Natural killer cell (primary cell): ENCODE data around the gene MYNN. TPM values are rescaled to one million over a fixed set of nuclear protein-coding genes. Genes with fewer than 3 reads are reported as not detected.

Source experiments
- ATAC-seq, 3 donors: fragments of 150-1000 bp in 2 of 3; fragments of 200-7000 bp in 1 of 3; cut with Tn5 transposase; 1 replicate in 1 of 3; 2 replicates in 2 of 3; pipeline ENCODE4 v1.10.0; 2021; ENCODE audit warnings: mild to moderate bottlenecking in 2 of 3, moderate library complexity in 2 of 3
- DNase-seq, 2 donors: peaks; one replicate each; pipeline versions ENCODE4 v3.0.0 to v3.0.0-alpha.2; 2013 to 2021; ENCODE audit warnings: mixed read lengths in 1 of 2
- H3K27ac ChIP-seq: one replicate; pipeline ENCODE4 v1.5.1; 2013; ENCODE audit warnings: mild to moderate bottlenecking, low read length
- H3K27me3 ChIP-seq: one replicate; pipeline ENCODE4 v1.6.1; 2013; ENCODE audit warnings: low read length; ENCODE audit not compliant: control insufficient read depth, insufficient read depth
- H3K36me3 ChIP-seq: one replicate; pipeline ENCODE4 v1.6.1; 2013; ENCODE audit warnings: low read length; ENCODE audit not compliant: control insufficient read depth, insufficient read depth
- H3K4me1 ChIP-seq: one replicate; pipeline ENCODE4 v1.6.1; 2013; ENCODE audit warnings: low read length; ENCODE audit not compliant: control insufficient read depth, insufficient read depth
- H3K4me3 ChIP-seq: one replicate; pipeline ENCODE4 v1.5.1; 2013; ENCODE audit warnings: low read length
- H3K9me3 ChIP-seq: one replicate; pipeline ENCODE4 v1.6.1; 2013; ENCODE audit warnings: low read length; ENCODE audit not compliant: control insufficient read depth, insufficient read depth
- H3K27ac Mint-ChIP-seq, 2 donors: one replicate each; pipeline ENCODE4 v1.8.0; 2022; ENCODE audit warnings: mild to moderate bottlenecking in 2 of 2, mixed read lengths in 2 of 2, moderate library complexity in 1 of 2
- H3K27me3 Mint-ChIP-seq, 2 donors: one replicate each; pipeline ENCODE4 v1.8.0; 2022; ENCODE audit warnings: low read depth in 2 of 2, mixed read lengths in 2 of 2
- H3K36me3 Mint-ChIP-seq: one replicate; pipeline ENCODE4 v1.8.0; 2022; ENCODE audit warnings: mixed read lengths
- H3K4me1 Mint-ChIP-seq, 2 donors: one replicate each; pipeline ENCODE4 v1.8.0; 2022; ENCODE audit warnings: mixed read lengths in 2 of 2
- H3K4me3 Mint-ChIP-seq: one replicate; pipeline ENCODE4 v1.8.0; 2022; ENCODE audit warnings: mild to moderate bottlenecking, moderate library complexity, mixed read lengths
- H3K9me3 Mint-ChIP-seq, 2 donors: one replicate each; pipeline ENCODE4 v1.8.0; 2022; ENCODE audit warnings: mixed read lengths in 2 of 2
- WGBS: methylation state at CpG from one replicate; pipeline ENCODE4 v1.1.7; 2013; ENCODE audit warnings: missing lambda C conversion rate; ENCODE audit not compliant: insufficient coverage; 5-methylcytosine and 5-hydroxymethylcytosine counted together
- intact Hi-C: fragments of 100-400 bp; cut with micrococcal nuclease; formaldehyde crosslinking; loops from one replicate; pipeline ENCODE4 v1.14.2; 2022
- total RNA-seq, 4 donors: library from RNA; stranded (reverse); fragments of 120-200 nt in 1 of 4; gene quantifications; one replicate each; pipeline versions ENCODE4 v1.2.3 to v1.2.4, GENCODE V29; 2013 to 2022
- TF ChIP-seq, protein P1 (sequence below): fragments of 200-600 bp; IDR thresholded peaks from one replicate; pipeline ENCODE4 v1.8.0; 2022; ENCODE audit warnings: antibody characterized with exemption

The MYNN gene
- total RNA-seq, 3 donors from 2014 or later (not counting 1 experiment from before 2014, with no cell fraction given): 19.5 to 29.9 (median 29.2) TPM

GRCh38 chr3:169754711-169755110 lies 18.5 kb upstream of the MYNN start:
- WGBS: 83% methylated on average over 3 of the region's 3 CpGs
- Mint-ChIP-seq H3K9me3 (no peaks in the 10 kb centered on the region), H3K27ac (no peak overlapping the region), H3K4me1 (peaks cover 8 to 12% of the 10 kb centered on the region in 2 donors), H3K4me3 (no peak overlapping the region), H3K27me3 (peaks cover 9 to 17% of the 10 kb centered on the region in 2 donors), H3K36me3 (no peaks in the 10 kb centered on the region)
- Histone ChIP-seq H3K9me3 (no peaks in the 10 kb centered on the region), H3K27ac (no peak overlapping the region), H3K4me1 (no peaks in the 10 kb centered on the region), H3K36me3 (no peaks in the 10 kb centered on the region), H3K27me3 (peaks cover 6% of the 10 kb centered on the region), H3K4me3 (no peak overlapping the region)
- intact Hi-C loops: no loop called here
- ATAC-seq (no peak), DNase-seq (no peak)
- TF ChIP-seq, protein P1, sequence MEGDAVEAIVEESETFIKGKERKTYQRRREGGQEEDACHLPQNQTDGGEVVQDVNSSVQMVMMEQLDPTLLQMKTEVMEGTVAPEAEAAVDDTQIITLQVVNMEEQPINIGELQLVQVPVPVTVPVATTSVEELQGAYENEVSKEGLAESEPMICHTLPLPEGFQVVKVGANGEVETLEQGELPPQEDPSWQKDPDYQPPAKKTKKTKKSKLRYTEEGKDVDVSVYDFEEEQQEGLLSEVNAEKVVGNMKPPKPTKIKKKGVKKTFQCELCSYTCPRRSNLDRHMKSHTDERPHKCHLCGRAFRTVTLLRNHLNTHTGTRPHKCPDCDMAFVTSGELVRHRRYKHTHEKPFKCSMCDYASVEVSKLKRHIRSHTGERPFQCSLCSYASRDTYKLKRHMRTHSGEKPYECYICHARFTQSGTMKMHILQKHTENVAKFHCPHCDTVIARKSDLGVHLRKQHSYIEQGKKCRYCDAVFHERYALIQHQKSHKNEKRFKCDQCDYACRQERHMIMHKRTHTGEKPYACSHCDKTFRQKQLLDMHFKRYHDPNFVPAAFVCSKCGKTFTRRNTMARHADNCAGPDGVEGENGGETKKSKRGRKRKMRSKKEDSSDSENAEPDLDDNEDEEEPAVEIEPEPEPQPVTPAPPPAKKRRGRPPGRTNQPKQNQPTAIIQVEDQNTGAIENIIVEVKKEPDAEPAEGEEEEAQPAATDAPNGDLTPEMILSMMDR: no peak

GRCh38 chr3:169755488-169755887 lies 17.7 kb upstream of the MYNN start:
- Histone ChIP-seq H3K4me3 (no peak overlapping the region), H3K4me1 (no peaks in the 10 kb centered on the region), H3K27ac (no peak overlapping the region), H3K27me3 (peaks cover 6% of the 10 kb centered on the region), H3K36me3 (no peaks in the 10 kb centered on the region), H3K9me3 (no peaks in the 10 kb centered on the region)
- Mint-ChIP-seq H3K27me3 (peaks cover 9 to 13% of the 10 kb centered on the region in 2 donors), H3K36me3 (no peaks in the 10 kb centered on the region), H3K9me3 (no peaks in the 10 kb centered on the region), H3K4me3 (no peak overlapping the region), H3K27ac (no peak overlapping the region), H3K4me1 (peaks cover 8 to 12% of the 10 kb centered on the region in 2 donors)
- intact Hi-C loops: no loop called here
- ATAC-seq: no peak
- 67% methylated on average over 1 of the region's 2 CpGs for WGBS
- no peak for DNase-seq
- TF ChIP-seq, protein P1: no peak

GRCh38 chr3:169758359-169758994 lies 14.7 kb upstream of the MYNN start:
- WGBS: 57% methylated on average over 1 of the region's 5 CpGs
- no peaks in the 10 kb centered on the region for H3K9me3 Mint-ChIP-seq
- H3K4me3 Mint-ChIP-seq: no peak overlapping the region
- TF ChIP-seq, protein P1: no peak
- H3K4me1 ChIP-seq: peaks cover 6% of the 10 kb centered on the region
- no peaks in the 10 kb centered on the region for H3K36me3 ChIP-seq
- H3K9me3 ChIP-seq: peaks cover 2% of the 10 kb centered on the region
- H3K36me3 Mint-ChIP-seq: no peaks in the 10 kb centered on the region
- H3K27me3 Mint-ChIP-seq: peaks cover 0 to 4% of the 10 kb centered on the region in 2 donors
- no peak overlapping the region for H3K27ac ChIP-seq
- no peaks in the 10 kb centered on the region for H3K27me3 ChIP-seq
- DNase-seq (no peak), ATAC-seq (no peak)
- H3K27ac Mint-ChIP-seq: peak overlapping the region in 1 of 2 donors; percentile 52
- intact Hi-C loops: no loop called here
- H3K4me1 Mint-ChIP-seq: peaks cover 12 to 19% of the 10 kb centered on the region in 2 donors
- no peak overlapping the region for H3K4me3 ChIP-seq

DNA sequence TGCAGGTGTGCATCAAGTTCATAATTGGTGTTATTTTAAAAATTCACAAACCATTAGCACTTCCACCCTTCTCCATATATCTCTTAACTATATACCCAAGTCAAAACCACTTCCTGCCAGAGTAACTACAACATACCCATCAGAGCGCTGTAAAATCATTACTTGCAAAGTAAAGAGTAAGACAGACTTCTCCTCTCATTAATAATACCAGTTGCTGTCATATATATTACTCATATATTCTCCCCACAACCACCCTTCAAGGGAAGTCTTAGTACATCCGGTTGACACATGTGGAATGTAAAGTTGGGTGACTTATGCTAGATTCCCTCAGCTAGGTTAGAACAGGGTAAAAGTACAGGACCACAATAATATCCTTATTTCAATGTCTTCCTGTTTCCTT lies 13.9 kb upstream of the MYNN start:
- H3K27ac Mint-ChIP-seq: peak overlapping the region; percentile 52 to 80

More for the DNA sequence above, 13.9 kb upstream of the MYNN start:
- Mint-ChIP-seq H3K4me1 (peaks cover 18 to 27% of the 10 kb centered on the region in 2 donors), H3K27me3 (peaks cover 0 to 4% of the 10 kb centered on the region in 2 donors), H3K4me3 (peak overlapping the region; percentile 1), H3K9me3 (no peaks in the 10 kb centered on the region), H3K36me3 (no peaks in the 10 kb centered on the region)
- intact Hi-C loops: no loop called here
- WGBS: 0% methylated on average over 1 of the region's 2 CpGs
- Histone ChIP-seq H3K27me3 (no peaks in the 10 kb centered on the region), H3K4me3 (no peak overlapping the region), H3K27ac (no peak overlapping the region), H3K36me3 (no peaks in the 10 kb centered on the region), H3K4me1 (peaks cover 10% of the 10 kb centered on the region), H3K9me3 (peaks cover 2% of the 10 kb centered on the region)
- TF ChIP-seq, protein P1: no peak
- peak in 1 of 2 donors; percentile 45 for DNase-seq
- peak; percentile 52 to 56 (median 53) for ATAC-seq
